GM18951 (cell line): ENCODE measurements around the gene OR4E2.
"Not testable (repeated sequence)": the region's sequence is repeated elsewhere in the genome, so short reads cannot be mapped to it uniquely, and the experiment has no call there.

Experiments
- POLR2A ChIP-seq: IDR thresholded peaks from 4 replicates; pipeline ENCODE4 v1.6.1; 2011; ENCODE audit warnings: mild to moderate bottlenecking; ENCODE audit not compliant: insufficient read length, insufficient read depth; ENCODE audit errors: extremely low read depth
- in situ Hi-C: fragments of 300-500 bp; cut with MboI; formaldehyde crosslinking; loops from one replicate; pipeline ENCODE4 v1.12.0; 2022; ENCODE audit warnings: low sequenced_read_pairs, mixed read lengths, inconsistent platforms; ENCODE audit not compliant: unreplicated experiment

OR4E2 gene

DNA sequence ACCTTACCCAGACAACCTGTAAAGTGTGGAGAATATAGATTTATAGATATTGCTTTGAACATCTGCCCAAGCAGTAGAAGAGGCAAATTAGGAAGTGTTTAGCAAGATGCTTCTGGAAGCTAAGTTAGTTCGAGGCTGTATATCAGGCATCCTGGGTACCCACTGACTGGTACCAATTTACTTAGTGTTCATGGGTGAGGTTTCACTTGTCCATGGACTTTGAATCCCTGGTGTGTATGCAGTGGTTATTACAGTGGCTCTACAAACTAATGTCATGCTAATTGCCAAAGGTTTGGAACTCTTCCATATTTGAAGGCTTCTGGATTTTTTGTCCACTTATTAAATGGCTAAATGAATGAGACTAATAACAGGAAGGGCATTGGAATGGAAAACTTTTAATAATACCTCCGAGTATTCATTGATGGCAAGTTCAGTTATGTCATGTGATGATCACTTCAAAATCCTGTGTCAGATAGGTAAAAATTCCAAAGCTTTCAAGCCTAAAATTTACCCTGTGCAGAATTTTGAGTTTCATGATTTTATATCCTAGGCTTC is at the start of gene OR4E2:
TSS of gene OR4E2 (plus strand) at position 505 of the 555 bp plus-strand sequence. CDS start 11,248 bp downstream, outside the sequence.
- in situ Hi-C loops = no loop called here
- no peak for TF ChIP-seq POLR2A

DNA sequence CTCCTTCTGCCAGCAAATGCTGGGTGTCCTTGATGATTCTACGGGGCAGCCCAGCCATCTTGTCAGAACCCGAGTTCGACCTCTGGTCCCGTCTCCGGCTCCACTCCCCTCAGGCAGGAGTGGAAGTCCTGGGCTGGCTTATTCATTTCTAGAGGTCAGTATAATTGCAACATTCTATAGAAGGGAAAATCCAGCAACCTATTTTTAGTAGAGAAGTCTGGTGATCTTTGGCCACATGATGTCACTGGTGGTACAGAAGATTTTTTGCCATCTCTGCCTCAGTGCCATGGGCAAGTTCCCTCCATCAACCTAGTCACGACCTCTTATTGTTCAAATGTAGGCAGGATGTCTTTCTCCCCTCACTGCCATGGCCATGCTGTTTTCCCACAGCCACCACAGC is 41.3 kb upstream of the OR4E2 start:
- in situ Hi-C loops = no loop called here
- no peak for TF ChIP-seq POLR2A

DNA sequence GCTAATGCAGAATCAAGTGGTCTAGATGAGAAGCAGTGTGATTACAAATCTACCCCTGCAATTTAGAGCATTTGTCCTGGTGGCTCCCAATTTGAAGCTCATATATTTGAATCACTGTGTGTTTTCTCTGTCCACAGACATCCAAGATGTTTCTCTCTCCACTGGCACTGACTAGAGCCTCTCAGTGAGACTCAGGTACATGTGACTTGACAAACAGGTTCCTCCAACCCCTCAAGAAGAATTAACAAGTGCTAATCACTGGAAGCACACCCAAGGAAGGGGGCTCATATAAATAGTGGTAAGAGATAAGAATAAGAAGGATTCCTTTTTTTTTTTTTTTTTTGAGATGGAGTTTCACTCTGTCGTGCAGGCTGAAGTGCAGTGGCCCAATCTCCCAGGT is 39.4 kb upstream of the OR4E2 start:
- in situ Hi-C loops = no loop called here
- no peak for TF ChIP-seq POLR2A

DNA sequence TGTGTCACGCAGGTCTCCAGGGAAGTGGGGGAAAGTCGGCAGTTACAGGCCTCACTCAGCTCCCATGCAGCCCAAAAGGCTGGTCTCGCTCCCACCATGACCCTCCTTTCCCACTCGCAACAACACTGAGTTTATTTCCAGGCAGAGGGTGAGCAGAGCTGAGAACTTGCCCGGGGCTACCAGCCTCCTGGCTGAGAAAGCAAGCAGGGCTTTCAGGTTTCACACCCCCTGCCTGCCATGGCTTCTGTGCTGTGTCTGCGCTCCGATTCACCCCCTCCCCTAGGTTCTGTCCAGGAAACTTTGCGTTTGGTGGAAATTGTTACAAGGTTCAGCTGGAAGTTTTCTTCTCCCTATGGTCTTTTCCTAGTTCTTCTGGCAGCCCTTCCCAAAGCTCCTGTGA is 36.0 kb upstream of the OR4E2 start:
- in situ Hi-C loops = no loop called here
- TF ChIP-seq POLR2A = no peak

GRCh38 chr14:21626491-21627230 is 27.0 kb upstream of the OR4E2 start:
- no peak for TF ChIP-seq POLR2A
- in situ Hi-C loops = no loop called here

DNA sequence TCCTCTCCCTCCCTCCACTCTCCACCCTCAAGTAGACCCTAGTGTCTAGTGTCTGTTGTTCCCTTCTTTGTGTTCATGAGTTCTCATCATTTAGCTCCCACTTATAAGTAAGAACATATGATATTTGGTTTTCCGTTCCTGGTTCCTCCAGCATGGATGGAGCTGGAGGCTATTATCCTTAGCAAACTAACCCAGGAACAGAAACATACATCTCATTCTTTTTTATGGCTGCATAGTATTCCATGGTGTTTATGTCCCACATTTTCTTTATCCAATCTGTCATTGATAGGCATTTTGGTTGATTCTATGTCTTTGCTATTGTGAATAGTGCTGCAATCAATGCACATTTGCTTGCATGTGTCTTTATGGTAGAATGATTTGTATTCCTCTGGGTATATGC is 23.1 kb upstream of the OR4E2 start:
- in situ Hi-C loops = not testable (repeated sequence)

DNA sequence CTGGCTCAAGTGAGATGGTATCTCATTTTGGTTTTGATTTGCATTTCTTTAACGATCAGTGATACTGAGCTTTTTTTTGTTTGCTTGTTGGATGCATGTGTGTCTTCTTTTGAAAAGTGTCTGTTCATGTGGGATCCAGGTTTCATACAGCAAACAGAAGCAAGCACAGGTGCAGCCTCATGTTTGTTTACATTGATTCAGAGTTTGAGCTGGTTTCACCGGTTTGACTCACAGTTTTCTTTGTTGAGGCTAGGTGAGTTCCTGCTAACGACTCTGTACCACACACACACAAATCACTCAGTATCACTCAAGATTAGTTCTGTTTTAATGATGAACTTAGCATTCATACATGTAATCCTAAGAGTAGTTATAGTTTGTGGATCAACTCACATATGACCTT is 22.6 kb upstream of the OR4E2 start:
- in situ Hi-C loops = no loop called here
- TF ChIP-seq POLR2A = no peak

GRCh38 chr14:21634840-21635239 is 18.8 kb upstream of the OR4E2 start, which contains the start of gene OR10G2:
Gene OR10G2, minus strand, starts transcription at chr14:21634940. Its CDS starts 98 bp downstream, at chr14:21634842.
- in situ Hi-C loops = no loop called here
- no peak for TF ChIP-seq POLR2A

DNA sequence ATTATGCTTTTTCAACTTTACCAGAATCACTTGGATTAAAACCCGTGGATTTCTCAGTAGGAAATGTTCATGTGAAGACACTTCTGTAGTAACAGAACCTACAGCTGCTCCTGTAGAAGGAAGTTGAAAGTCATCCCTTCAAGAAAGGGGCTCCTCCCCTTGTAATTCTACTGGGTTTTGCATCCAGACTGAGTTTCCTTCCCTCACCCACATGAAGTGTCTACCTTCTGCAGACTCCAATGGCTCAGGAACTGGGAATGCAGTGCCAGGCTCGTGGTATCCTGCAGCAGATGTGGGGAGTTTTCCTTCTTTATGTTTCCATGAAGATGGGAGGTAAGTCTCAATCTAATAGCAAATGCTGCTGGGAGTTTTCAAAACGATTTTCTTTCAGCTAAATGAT is 11.0 kb upstream of the OR4E2 start:
- in situ Hi-C loops = no loop called here
- TF ChIP-seq POLR2A = no peak

DNA sequence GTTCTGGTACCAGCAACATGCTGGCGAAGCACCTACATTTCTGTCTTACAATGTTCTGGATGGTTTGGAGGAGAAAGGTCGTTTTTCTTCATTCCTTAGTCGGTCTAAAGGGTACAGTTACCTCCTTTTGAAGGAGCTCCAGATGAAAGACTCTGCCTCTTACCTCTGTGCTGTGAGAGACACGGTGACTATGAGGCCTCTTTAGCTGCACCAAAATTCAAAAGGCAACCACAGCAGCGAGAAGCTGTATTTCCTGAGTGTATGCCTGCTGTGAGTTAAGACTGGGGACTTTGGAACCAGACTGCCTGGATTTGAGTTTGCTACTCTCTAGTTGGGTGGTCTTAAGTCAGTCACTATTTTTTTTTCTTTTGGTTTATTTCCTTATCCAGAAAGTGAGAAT is 10.2 kb upstream of the OR4E2 start:
- in situ Hi-C loops = no loop called here
- TF ChIP-seq POLR2A = no peak

GRCh38 chr14:21647380-21647779 is 6.3 kb upstream of the OR4E2 start:
- in situ Hi-C loops = no loop called here
- no peak for TF ChIP-seq POLR2A

DNA sequence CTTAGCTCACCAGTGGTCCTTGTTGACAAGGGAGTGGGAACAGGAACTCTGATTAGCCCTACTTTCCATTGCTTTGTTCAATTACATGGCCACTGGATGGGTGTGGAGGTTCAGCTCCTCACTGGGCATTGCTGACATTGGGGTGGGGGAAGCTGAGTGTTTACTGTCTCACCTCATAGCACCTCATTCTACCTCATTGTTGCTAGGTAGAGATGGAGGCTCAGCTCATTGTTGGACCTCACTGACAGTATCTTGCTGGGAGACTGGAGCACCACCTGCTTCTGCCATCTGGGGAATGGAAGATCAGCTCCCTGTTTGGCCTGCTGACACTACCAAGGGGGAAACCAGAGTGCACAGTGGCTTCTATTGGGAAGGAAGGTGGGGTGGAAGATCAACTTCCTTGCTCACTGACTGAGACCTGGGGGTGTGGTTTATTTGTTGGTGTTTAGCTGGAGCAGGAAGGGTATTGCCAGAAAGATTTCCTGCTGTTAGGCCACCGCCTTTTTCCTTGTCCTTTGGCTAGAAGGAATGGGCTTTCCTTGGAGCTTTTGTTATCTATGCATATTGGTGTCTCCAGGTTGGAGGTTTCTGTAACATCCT is 1.3 kb upstream of the OR4E2 start:
- in situ Hi-C loops = no loop called here
- TF ChIP-seq POLR2A = no peak

DNA sequence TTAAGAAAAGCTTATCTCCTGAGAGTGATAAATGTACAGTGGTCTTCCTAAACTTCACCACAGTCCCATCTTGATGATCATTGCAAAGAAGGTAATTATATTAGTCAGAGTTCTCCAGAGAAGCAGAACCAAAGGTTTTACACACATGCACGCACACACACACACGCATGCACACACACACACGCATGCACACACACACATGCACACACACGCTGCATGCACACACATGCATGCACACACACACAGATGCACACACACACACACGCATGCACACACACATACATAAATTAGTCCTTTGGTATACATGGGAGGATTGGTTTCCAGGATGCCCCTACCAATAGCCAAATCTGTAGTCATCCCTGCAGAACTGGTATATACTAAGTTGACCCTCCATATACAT is 580 bp downstream of the OR4E2 start:
- TF ChIP-seq POLR2A = no peak

GRCh38 chr14:21656980-21657379 is 3.3 kb downstream of the OR4E2 start:
- in situ Hi-C loops = no loop called here
- no peak for TF ChIP-seq POLR2A

More for the DNA sequence above, 580 bp downstream of the OR4E2 start:
- in situ Hi-C loops = no loop called here
